NCI-H187 treated with DMSO at 0.1 percent for 48 hours (cell line): ENCODE measurements around the gene QRFPR.
"Not testable (repeated sequence)": the region's sequence is repeated elsewhere in the genome, so short reads cannot be mapped to it uniquely, and the experiment has no call there.

ENCODE experiments used
- DNase-seq: peaks from one replicate; lab custom pipeline; 2025; lab: John Stamatoyannopoulos, UW

The QRFPR gene

GRCh38 chr4:121339824-121340223 is 41.0 kb downstream of the QRFPR start:
- no peak for DNase-seq

- DNase-seq: no peak
Measured at GRCh38 chr4:121339307-121339706, 41.5 kb downstream of the QRFPR start.

GRCh38 chr4:121338518-121338917 is 42.3 kb downstream of the QRFPR start:
- no peak for DNase-seq

- DNase-seq: no peak
Measured at GRCh38 chr4:121336706-121337105, 44.1 kb downstream of the QRFPR start.

- DNase-seq: no peak
Measured at GRCh38 chr4:121330180-121330665, 50.6 kb downstream of the QRFPR start.

DNA sequence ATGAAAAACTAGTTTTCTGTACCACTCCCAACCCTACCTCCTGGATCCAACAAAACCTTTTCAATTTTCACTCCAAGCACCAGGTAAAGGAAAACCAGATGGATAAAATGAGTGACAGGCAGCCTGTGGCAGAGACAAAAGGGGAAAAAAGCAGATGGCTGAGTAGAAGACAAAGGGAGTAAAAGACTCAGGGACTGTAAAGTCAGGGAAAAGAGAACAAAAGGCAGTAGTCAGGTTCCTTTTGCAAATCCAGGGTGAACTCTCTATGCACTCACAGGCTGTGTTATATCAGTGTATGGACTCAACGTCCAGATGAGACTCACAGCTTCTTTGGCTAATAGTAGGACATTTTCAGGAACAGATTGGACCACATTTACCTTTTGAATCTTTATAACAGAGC is 54.2 kb downstream of the QRFPR start:
- DNase-seq: no peak

- DNase-seq: no peak
Measured at GRCh38 chr4:121324331-121324730, 56.5 kb downstream of the QRFPR start.

DNA sequence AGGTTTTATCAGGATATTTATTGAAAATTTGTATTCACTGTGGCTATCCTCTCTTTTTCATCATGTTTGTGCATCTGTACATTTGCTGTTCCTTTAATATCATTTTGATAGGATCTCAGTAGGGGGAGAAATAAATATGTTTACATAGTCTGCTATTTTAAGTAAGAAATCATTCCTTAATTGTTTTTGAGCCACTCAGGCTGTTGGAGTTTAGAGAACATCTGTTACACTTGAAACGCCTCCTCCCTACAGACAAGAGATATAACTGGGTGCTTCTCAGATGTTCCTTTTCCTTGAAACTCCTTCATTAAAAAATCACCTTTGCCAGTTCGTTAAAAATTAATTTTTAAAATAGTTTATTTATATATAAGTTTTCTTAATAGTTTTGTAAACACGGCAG is 59.4 kb downstream of the QRFPR start:
- no peak for DNase-seq

DNA sequence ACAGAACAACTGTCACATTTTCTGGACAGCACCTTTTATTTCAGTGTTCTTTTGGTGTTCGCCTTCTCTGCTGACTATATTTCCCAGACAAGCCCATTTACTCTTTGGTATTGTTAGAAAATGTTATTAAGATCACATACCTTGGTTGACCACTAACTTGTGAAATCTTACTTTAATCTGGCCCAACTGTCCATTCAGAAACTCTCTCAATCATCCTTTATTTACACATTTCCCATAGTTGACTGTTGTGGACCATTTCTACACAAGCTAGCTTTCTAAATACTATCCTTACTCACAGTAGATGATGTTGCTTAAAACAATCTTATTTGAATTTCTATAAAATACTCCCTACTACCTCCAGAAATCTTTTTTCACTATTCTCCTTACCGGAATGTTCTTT is 64.7 kb downstream of the QRFPR start:
- no peak for DNase-seq

DNA sequence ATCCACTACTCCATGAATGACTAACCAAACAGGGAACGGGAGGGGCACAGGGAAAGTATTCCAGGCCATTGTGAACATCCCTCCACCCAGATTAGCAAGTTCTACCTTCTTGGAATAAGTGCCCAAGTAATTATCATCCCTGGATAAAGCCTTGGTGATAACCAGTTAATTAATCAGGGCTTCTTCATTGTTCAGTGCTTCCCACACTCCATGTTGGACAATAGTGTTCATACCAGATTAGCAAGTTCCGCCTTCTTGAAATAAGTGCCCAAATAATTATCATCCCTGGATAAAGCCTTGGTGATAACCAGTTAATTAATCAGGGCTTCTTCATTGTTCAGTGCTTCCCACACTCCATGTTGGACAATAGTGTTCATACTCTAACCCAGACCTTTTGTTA is 67.4 kb downstream of the QRFPR start:
- DNase-seq: not testable (repeated sequence)

- DNase-seq: no peak
Measured at GRCh38 chr4:121308828-121309227, 72.0 kb downstream of the QRFPR start.

DNA sequence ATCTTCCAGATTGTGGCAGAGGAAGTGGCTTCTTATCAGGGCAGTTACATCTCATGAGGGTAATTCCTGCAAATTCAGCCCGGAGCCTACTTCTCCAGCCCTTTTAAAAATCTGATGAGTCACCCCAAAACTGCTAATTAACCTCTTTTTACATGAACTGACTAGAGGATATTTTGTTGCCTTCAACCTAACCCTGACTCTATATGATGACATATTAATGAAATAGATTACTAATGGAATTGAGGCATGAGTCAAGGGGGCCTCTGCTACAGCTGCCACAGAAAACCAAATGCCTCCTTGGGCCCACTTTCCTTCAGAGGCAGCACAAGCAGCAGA is 72.5 kb downstream of the QRFPR start:
- no peak for DNase-seq

DNA sequence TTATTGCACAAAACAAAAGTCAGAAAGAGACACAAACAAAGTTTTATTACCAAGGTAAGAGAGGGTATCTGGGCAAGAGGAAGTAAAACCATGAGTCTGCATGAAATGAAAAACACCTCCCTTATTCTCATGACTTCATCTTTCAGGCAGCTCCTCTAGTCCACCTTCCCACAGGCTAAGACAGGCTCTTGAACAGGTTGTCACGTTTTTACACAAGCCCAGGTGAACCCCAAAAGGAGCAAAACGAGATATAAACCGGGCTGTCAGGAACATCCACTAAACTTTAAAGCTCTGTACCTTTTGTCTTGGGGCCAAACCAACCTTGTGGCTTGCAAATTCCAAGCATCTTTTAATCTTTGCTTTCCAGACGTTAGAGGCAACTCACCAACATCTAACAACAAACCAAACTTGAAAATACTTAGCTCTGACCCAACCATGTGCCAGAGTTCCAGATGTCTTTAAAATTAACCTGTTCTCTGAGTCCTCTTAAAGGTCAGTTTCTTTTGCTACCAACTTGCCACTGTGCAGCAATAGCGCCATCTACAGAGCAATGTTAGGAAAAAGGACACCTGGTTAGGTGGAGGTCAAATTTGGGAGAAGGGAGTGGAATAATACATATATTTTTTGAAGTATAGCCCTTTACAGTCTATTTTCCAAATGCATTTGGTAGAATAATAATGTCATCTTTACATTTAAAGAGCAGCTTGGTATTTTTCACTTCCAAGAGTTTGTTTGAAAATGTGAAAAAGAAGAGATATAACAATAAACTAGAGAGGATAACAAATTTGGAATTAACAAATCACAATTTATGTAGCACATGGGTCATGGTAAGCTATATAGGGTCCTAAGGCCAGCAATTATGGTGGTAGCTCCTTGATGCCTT is 73.1 kb downstream of the QRFPR start:
- no peak for DNase-seq

DNA sequence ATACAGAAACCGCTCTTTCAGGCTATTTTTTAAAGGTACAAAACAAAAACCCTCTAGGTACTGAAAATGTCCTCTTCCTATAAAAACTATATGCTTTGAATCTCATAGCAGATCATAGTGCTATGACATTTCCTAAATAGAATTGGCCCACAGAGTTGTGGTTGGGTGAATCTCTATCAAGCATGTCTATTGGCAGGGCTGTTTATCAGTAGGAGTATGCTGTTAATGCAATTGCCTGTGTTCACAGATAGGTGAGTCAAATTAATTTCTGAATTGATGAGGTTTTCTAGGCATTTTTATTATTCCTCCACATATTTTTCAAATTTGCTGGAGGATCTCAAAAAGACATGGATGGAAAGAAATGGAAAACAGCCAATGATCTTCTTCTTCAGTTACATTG is 73.9 kb downstream of the QRFPR start:
- DNase-seq: no peak

DNA sequence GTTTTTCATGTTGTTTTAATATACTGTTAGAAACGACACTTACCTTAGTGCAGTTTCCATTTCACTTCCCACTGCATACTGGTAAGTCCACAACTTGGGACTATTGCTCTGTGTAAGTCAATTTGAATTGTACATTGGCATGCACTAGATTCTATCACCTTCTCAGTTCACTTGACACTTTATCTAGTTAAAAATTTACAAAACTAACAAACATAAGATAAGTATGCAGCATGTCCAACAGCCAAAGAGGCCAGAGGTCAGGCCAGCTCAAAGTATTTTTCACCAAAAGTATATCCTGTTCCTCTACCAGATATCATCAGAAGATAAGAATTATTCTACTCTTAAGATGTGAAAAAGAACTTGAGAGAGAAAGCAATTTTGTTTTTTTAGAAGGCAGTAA is 75.9 kb downstream of the QRFPR start:
- DNase-seq: no peak

DNA sequence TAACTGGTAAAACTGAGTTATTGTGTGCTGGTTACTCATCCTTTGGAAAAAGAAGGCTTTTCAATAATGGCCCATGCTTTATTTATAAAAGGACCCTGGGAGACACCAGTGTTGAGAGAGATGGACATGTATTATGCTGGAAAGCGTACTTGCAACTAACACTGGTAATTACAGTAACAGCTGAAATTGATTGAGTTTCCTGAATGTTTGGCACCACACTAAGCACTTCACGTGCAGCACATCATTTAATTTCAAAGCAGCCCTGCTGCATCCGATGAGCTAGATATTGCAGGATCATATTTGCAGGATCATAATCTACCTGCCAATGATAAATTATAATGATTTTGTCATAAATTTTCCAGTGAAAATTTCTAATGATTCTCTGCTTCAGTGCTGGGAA is 81.5 kb downstream of the QRFPR start:
- no peak for DNase-seq

- DNase-seq: no peak
Measured at GRCh38 chr4:121283319-121283718, 97.5 kb downstream of the QRFPR start.

GRCh38 chr4:121280425-121280824 is 100.4 kb downstream of the QRFPR start:
- no peak for DNase-seq

DNA sequence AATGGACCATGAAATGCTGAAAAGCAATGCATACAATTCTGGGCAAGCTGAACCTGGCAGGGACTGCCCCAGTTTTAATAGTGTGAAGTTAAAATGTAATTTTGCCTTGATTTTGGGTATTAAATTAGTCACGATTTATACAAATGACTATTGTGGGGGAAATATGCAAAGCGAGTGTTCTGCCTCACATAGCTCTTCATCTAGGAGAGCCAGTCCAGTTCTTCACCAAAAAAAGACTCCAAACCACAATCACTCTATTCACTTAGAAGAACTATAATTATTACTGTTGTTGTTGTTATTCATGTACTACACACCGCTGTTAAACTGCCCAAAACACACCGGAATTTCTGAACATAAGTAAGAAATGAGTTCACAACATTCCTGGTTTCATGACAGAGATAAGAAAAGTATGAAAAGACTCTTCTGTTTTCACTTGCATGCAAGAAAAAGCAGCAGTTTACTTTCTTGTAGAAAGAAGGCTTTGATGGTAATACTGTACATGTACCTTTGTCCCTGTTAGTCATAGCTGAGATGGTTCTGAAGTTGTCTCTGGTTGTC is 101.9 kb downstream of the QRFPR start:
- no peak for DNase-seq
